SKM-1 (cell line): Measurements from ENCODE around the gene CHAF1B.
A peak's percentile ranks its signal among the peaks of the same experiment; 100 is the strongest.

Experiments
- DNase-seq: peaks from one replicate; lab custom pipeline; 2025; ENCODE audit not compliant: unreplicated experiment; lab: John Stamatoyannopoulos, UW

Gene CHAF1B

GRCh38 chr21:36425286-36425685, 40.1 kb downstream of the CHAF1B start:
- no peak for DNase-seq

- no peak for DNase-seq
Observed at GRCh38 chr21:36427502-36427901, 42.3 kb downstream of the CHAF1B start.

- DNase-seq, result no peak
Observed at GRCh38 chr21:36428761-36429432, 43.7 kb downstream of the CHAF1B start.

GRCh38 chr21:36429947-36430546, 44.9 kb downstream of the CHAF1B start:
- no peak for DNase-seq

GRCh38 chr21:36430841-36431240, 45.6 kb downstream of the CHAF1B start:
- DNase-seq, result no peak

GRCh38 chr21:36431252-36431651, 46.1 kb downstream of the CHAF1B start:
- no peak for DNase-seq

GRCh38 chr21:36433059-36433709, 48.0 kb downstream of the CHAF1B start:
- DNase-seq, result no peak

- DNase-seq, result no peak
Observed at GRCh38 chr21:36434144-36434543, 49.0 kb downstream of the CHAF1B start.

- DNase-seq, result peak; percentile 65
Observed at GRCh38 chr21:36436829-36437744, 51.9 kb downstream of the CHAF1B start.

- DNase-seq, result peak; percentile 57
Observed at GRCh38 chr21:36437745-36438128, 52.5 kb downstream of the CHAF1B start.

- DNase-seq, result no peak
Observed at GRCh38 chr21:36441715-36442114, 56.5 kb downstream of the CHAF1B start.

GRCh38 chr21:36446301-36446700, 61.1 kb downstream of the CHAF1B start:
- no peak for DNase-seq

- no peak for DNase-seq
Observed at GRCh38 chr21:36450511-36450910, 65.3 kb downstream of the CHAF1B start.

- DNase-seq, result no peak
Observed at GRCh38 chr21:36451506-36451905, 66.3 kb downstream of the CHAF1B start.

- DNase-seq, result no peak
Observed at GRCh38 chr21:36452281-36452825, 67.2 kb downstream of the CHAF1B start.

- DNase-seq, result no peak
Observed at GRCh38 chr21:36454093-36454531, 68.9 kb downstream of the CHAF1B start.

- no peak for DNase-seq
Observed at GRCh38 chr21:36454706-36455105, 69.5 kb downstream of the CHAF1B start.

GRCh38 chr21:36456729-36457414, 71.7 kb downstream of the CHAF1B start:
- no peak for DNase-seq

- DNase-seq, result no peak
Observed at GRCh38 chr21:36459098-36459497, 73.9 kb downstream of the CHAF1B start.

- no peak for DNase-seq
Observed at GRCh38 chr21:36460866-36461265, 75.7 kb downstream of the CHAF1B start.
